Common myeloid progenitor, CD34-positive (primary cell): ENCODE data around the gene ZXDC.

Source experiments
- CTCF ChIA-PET: fragments of 350-600 bp; sonication (Branson Sonifier 250); formaldehyde crosslinking; loops from one replicate; lab custom pipeline; 2021; ENCODE audit warnings: antibody characterized with exemption; lab: Charles Lee
- POLR2A ChIA-PET: fragments of 350-600 bp; sonication (Branson Sonifier 250); formaldehyde crosslinking; loops from one replicate; lab custom pipeline; 2021; ENCODE audit warnings: antibody characterized with exemption; lab: Charles Lee
- DNase-seq, 3 donors: peaks; one replicate each; pipeline versions ENCODE4 v3.0.0 to v3.0.0-alpha.2; 2013
- H3K27ac ChIP-seq, 2 experiments: 1 replicate in 1 of 2; 2 replicates in 1 of 2; pipeline ENCODE4 v1.7.0; 2013; ENCODE audit warnings: inconsistent platforms in 2 of 2, low read length in 2 of 2, mild to moderate bottlenecking in 2 of 2, low read depth in 1 of 2, moderate library complexity in 1 of 2; ENCODE audit not compliant: severe bottlenecking in 2 of 2, insufficient read depth in 1 of 2, poor library complexity in 1 of 2
- H3K27me3 ChIP-seq, 5 experiments: replicated peaks in 2 of 5; 1 replicate in 3 of 5; 2 replicates in 2 of 5; pipeline versions ENCODE4 v1.6.1 to v1.7.0; 2013; ENCODE audit warnings: low read length in 4 of 5, mild to moderate bottlenecking in 2 of 5, moderate library complexity in 2 of 5, inconsistent platforms in 1 of 5; ENCODE audit not compliant: insufficient read depth in 5 of 5, control insufficient read depth in 4 of 5
- H3K36me3 ChIP-seq, 4 experiments: 1 replicate in 2 of 4; 2 replicates in 2 of 4; pipeline versions ENCODE4 v1.6.1 to v1.7.0; 2013; ENCODE audit warnings: low read length in 3 of 4, control low read depth in 1 of 4, mild to moderate bottlenecking in 1 of 4; ENCODE audit not compliant: control insufficient read depth in 4 of 4, insufficient read depth in 4 of 4
- H3K4me1 ChIP-seq, 4 experiments: 1 replicate in 3 of 4; 2 replicates in 1 of 4; pipeline versions ENCODE4 v1.6.1 to v1.7.1; 2013; ENCODE audit warnings: low read length in 3 of 4, mild to moderate bottlenecking in 3 of 4, control low read depth in 1 of 4, inconsistent platforms in 1 of 4, moderate library complexity in 1 of 4; ENCODE audit not compliant: control insufficient read depth in 4 of 4, insufficient read depth in 4 of 4; ENCODE audit errors: control extremely low read depth in 1 of 4
- H3K4me3 ChIP-seq, 7 experiments: 1 replicate in 4 of 7; 2 replicates in 3 of 7; pipeline versions ENCODE4 v1.5.1 to v1.7.0; 2013; ENCODE audit warnings: mild to moderate bottlenecking in 7 of 7, low read length in 6 of 7, moderate library complexity in 6 of 7, inconsistent platforms in 2 of 7, low read depth in 2 of 7, control low read depth in 1 of 7; ENCODE audit not compliant: insufficient read depth in 4 of 7, control insufficient read depth in 1 of 7; ENCODE audit errors: extremely low read depth in 1 of 7
- H3K9me3 ChIP-seq, 5 experiments: 1 replicate in 4 of 5; 2 replicates in 1 of 5; pipeline versions ENCODE4 v1.6.1 to v1.7.1; 2013; ENCODE audit warnings: low read length in 4 of 5, mild to moderate bottlenecking in 2 of 5, inconsistent platforms in 1 of 5, low read depth in 1 of 5, moderate library complexity in 1 of 5; ENCODE audit not compliant: control insufficient read depth in 4 of 5, insufficient read depth in 2 of 5; ENCODE audit errors: control extremely low read depth in 1 of 5
- WGBS: methylation state at CpG from one replicate; pipeline ENCODE4 v1.1.5; 2013; ENCODE audit not compliant: insufficient coverage; 5-methylcytosine and 5-hydroxymethylcytosine counted together

ZXDC gene

DNA sequence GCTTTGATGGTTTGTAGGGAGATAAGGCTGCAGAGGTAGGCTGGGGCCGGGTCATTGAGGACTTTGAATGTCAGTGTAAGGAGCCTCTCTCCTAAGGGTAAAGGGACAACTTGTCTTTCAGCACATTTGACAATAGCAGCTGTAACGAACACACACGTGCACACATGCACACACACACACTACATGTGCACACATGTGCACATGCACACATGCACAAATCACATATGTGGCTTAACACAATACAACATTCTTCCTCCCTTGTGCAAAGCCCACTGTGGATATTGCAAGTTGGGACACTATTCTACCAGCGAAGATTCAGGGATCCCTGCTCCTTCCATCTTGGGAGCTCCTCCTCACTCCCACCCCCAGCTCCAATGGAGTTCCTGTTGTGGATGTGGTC, 82.1 kb downstream of the ZXDC start:
- H3K4me1 ChIP-seq, result peaks cover 0 to 14% (median 9%) of the 10 kb centered on the region in 4 experiments
- WGBS, result 100% methylated on average over 3 of the region's 4 CpGs
- no peak overlapping the region for H3K4me3 ChIP-seq
- DNase-seq, result no peak
- CTCF ChIA-PET, result interaction anchor here (1.2 to 8.5 kb wide), 3 partner anchors 14 to 261 kb away, joined by 3 to 69 read pairs (median 5); no protein-coding TSS in a partner anchor
- no peak overlapping the region for H3K27ac ChIP-seq
- no peaks in the 10 kb centered on the region for H3K36me3 ChIP-seq
- peaks cover 0 to 73% (median 37%) of the 10 kb centered on the region in 5 experiments for H3K27me3 ChIP-seq
- H3K9me3 ChIP-seq, result peaks cover 0 to 3% (median 0%) of the 10 kb centered on the region in 5 experiments
- POLR2A ChIA-PET, result no interaction called here

- H3K4me3 ChIP-seq, result no peak overlapping the region
- no peaks in the 10 kb centered on the region for H3K9me3 ChIP-seq
- H3K36me3 ChIP-seq, result no peaks in the 10 kb centered on the region
- no peak overlapping the region for H3K27ac ChIP-seq
- WGBS, result 91% methylated on average over 11 of the region's 12 CpGs
- DNase-seq, result no peak
- peaks cover 0 to 73% (median 37%) of the 10 kb centered on the region in 5 experiments for H3K27me3 ChIP-seq
- H3K4me1 ChIP-seq, result peaks cover 0 to 14% (median 9%) of the 10 kb centered on the region in 4 experiments
- POLR2A ChIA-PET, result no interaction called here
- CTCF ChIA-PET, result interaction anchor here (0.7 to 8.5 kb wide), 4 partner anchors 11 to 259 kb away, joined by 3 to 69 read pairs (median 3); no protein-coding TSS in a partner anchor
Observed at GRCh38 chr3:126392246-126392645, 83.4 kb downstream of the ZXDC start.

- Histone ChIP-seq H3K4me3 (no peak overlapping the region), H3K27ac (no peak overlapping the region), H3K36me3 (no peaks in the 10 kb centered on the region), H3K4me1 (peaks cover 0 to 14% (median 9%) of the 10 kb centered on the region in 4 experiments), H3K9me3 (no peaks in the 10 kb centered on the region), H3K27me3 (peaks cover 0 to 72% (median 37%) of the 10 kb centered on the region in 5 experiments)
- POLR2A ChIA-PET, result no interaction called here
- CTCF ChIA-PET, result interaction anchor here (1.3 to 8.5 kb wide), 3 partner anchors 244 to 463 kb away, joined by 3 to 69 read pairs (median 3); no protein-coding TSS in a partner anchor
- DNase-seq, result no peak
- WGBS, result 63% methylated on average over 1 of the region's 1 CpG
Observed at GRCh38 chr3:126391631-126392030, 84.1 kb downstream of the ZXDC start.

GRCh38 chr3:126390751-126391150, 84.9 kb downstream of the ZXDC start:
- DNase-seq, result no peak
- Histone ChIP-seq H3K27me3 (peaks cover 0 to 63% (median 29%) of the 10 kb centered on the region in 5 experiments), H3K4me3 (no peak overlapping the region), H3K9me3 (no peaks in the 10 kb centered on the region), H3K4me1 (peaks cover 0 to 14% (median 9%) of the 10 kb centered on the region in 4 experiments), H3K36me3 (no peaks in the 10 kb centered on the region), H3K27ac (no peak overlapping the region)
- POLR2A ChIA-PET, result interaction anchor here (0.8 kb wide), 1 partner anchor 183 kb away, joined by 3 read pairs; no protein-coding TSS in a partner anchor
- 89% methylated on average over 4 of the region's 4 CpGs for WGBS
- CTCF ChIA-PET, result interaction anchor here (1.2 to 8.5 kb wide), 3 partner anchors 33 to 462 kb away, joined by 3 to 69 read pairs (median 3); partner anchors contain the start of gene KLF15

DNA sequence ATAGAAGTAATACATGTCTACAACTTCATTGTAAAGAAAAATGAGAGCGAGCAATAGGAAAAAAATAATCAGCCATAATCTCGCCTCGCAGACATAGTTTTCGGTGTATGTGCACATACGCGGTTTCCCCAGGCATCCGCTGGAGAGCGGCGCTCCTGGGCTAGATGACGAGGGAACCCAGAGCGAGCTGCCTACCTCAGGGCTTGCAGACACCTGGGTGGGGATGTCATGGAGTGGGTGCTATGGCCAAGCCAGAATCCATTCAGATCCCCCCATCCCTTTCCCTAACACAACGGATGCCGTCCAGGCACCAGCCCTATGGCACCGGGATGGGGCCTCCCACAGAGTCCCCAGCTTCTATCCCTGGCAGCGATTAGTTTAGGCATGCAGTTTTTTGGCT, 85.5 kb downstream of the ZXDC start:
- no peaks in the 10 kb centered on the region for H3K9me3 ChIP-seq
- no peaks in the 10 kb centered on the region for H3K36me3 ChIP-seq
- POLR2A ChIA-PET, result interaction anchor here (0.8 kb wide), 1 partner anchor 182 kb away, joined by 3 read pairs; no protein-coding TSS in a partner anchor
- DNase-seq, result no peak
- WGBS, result 98% methylated on average over 11 of the region's 15 CpGs
- H3K27me3 ChIP-seq, result peaks cover 0 to 58% (median 23%) of the 10 kb centered on the region in 5 experiments
- H3K4me3 ChIP-seq, result no peak overlapping the region
- H3K27ac ChIP-seq, result no peak overlapping the region
- peaks cover 0 to 14% (median 9%) of the 10 kb centered on the region in 4 experiments for H3K4me1 ChIP-seq
- CTCF ChIA-PET, result interaction anchor here (1.2 to 8.5 kb wide), 4 partner anchors 33 to 462 kb away, joined by 3 to 69 read pairs (median 6); partner anchors contain the start of gene KLF15

DNA sequence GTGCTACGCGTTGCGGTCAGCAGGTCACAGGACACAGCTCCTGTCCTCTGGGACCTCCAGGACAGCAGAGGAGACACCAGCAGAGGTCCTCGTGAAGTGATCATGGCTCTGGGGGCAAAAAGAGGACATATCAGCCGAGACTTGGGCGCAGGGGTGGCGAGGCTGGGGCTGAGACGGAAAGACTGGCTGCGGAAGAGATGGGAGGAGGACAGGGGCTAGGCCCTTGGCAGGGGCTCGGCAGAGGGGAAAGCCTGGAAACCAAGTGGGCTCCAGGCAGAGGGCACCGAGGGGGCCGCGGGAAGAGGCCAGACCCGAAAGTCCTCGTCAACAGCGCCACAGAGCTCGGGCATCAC, 85.9 kb downstream of the ZXDC start:
- ChIA-PET POLR2A (no interaction called here), CTCF (interaction anchor here (1.2 to 8.5 kb wide), 3 partner anchors 32 to 257 kb away, joined by 3 to 69 read pairs (median 8); partner anchors contain the start of gene KLF15)
- peaks cover 0 to 12% (median 9%) of the 10 kb centered on the region in 4 experiments for H3K4me1 ChIP-seq
- H3K4me3 ChIP-seq, result peak overlapping the region in 2 of 7 experiments; percentile 54 to 68
- H3K9me3 ChIP-seq, result no peaks in the 10 kb centered on the region
- no peak overlapping the region for H3K27ac ChIP-seq
- no peak for DNase-seq
- no peaks in the 10 kb centered on the region for H3K36me3 ChIP-seq
- H3K27me3 ChIP-seq, result peaks cover 0 to 53% (median 22%) of the 10 kb centered on the region in 5 experiments
- WGBS, result 39% methylated on average over 10 of the region's 17 CpGs
